Ramos (cell line): ENCODE measurements around the gene MBD2.
"Not testable (repeated sequence)": the region's sequence is repeated elsewhere in the genome, so short reads cannot be mapped to it uniquely, and the experiment has no call there.

Experiments used
- in situ Hi-C: fragments of 300-500 bp; cut with MboI; formaldehyde crosslinking; loops from one replicate; pipeline ENCODE4 v1.14.3; 2022; ENCODE audit warnings: low sequenced_read_pairs; ENCODE audit not compliant: unreplicated experiment

MBD2 gene

DNA sequence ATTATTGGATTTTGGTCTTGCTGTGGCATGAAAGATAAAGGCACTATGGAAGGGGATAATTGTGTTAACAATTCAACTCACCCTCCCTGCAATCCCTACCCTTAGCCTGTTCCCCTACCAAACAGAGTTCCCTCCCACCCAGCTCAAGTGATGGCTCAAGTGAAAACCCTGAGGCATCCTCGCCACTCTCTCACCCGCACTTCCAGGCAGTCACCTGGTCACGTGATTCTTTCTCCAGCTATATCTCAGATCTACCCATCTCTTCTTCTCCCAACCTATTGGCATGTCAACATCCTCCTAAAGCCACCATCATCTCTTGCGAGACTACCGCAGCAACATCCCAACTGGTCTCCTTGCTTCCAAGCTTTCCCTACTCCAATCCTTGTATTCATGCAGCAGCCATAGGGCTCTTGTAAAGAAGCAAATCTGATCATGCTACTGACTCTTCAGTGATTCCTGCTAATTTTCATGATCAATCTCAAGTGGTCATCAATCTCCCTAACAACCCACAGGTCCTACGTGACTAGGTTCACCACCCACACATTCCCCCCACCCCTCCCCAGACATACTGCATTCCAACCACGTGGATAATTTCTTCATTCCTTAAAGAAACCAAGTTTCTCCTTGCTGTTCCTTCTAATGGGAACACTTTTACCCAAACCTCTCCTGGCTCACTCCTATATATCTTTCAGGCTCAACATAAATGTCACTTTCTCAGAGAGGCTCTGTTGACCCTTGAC is 66.7 kb downstream of the MBD2 start:
- in situ Hi-C loops = no loop called here

DNA sequence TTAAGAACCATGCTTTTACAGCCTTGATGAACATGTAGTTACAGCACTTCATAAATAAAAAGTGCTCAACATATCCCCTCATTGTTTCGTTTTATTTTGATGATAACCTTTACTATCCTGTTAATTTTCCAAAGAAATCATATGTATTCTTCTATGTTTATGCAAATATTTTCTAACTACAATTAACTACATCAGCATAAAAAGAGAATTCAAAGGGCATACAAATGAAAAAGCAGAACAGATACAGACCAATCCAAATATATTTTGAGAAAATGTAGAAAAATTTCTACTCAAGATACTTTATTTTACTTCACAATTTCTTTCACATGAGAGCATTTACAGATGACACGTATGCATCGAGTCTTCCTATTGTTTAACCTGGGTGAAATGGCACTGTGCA is 69.1 kb downstream of the MBD2 start:
- in situ Hi-C loops = no loop called here

DNA sequence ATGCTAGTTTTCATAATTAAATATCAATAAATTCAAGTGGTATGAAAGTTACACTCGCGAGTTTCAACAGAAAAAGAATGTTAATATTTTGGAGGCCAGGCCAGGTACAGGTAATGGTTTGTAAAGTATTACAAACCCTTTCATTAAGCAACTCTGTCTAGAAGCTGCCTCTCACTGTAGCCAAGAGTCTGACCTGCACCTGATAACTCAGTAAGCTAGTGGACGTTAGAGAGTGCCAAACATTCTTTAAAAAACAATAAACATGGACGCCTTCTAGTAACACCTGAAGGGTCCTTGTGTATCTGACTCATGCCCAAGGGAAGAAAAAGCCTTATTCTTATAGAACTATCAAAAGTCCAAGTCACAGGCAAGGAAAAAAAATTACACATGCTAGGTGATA is 70.2 kb downstream of the MBD2 start:
- in situ Hi-C loops = no loop called here

DNA sequence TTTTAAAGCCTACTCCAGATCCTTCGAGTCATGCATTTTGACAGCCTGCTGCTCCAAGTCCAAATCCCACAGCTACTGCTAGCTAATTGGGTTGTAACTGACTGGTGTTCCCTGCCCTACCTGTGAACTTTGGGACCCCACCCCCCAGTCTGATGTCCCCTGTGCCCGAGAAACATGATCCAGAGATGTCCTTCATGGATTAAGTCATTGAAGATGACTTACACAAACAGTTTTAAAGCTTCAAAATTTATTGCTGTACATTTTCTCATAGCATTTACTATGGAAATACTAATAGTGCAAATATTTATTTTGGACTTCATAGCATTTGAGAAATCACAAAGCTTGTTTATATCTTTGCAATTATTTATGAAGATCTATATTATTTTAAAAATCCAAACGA is 73.1 kb downstream of the MBD2 start:
- in situ Hi-C loops = no loop called here

DNA sequence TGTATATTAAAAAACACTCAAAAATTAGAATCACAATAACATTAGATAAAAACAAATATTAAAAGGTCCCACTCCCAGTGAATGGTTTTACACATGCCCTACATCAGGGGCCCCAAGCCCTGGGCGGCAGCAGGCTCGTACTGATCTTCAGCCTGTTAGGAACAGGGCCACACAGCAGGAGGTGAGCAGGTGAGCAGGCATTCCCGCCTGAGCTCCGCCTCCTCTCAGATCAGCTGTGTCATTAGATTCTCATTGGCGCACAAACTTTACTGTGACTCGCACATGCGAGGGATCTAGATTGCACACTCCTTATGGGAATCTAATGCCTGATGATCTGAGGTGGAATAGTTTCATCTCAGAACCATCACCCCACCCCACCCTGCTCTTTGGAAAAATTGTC is 74.2 kb downstream of the MBD2 start:
- in situ Hi-C loops = no loop called here

DNA sequence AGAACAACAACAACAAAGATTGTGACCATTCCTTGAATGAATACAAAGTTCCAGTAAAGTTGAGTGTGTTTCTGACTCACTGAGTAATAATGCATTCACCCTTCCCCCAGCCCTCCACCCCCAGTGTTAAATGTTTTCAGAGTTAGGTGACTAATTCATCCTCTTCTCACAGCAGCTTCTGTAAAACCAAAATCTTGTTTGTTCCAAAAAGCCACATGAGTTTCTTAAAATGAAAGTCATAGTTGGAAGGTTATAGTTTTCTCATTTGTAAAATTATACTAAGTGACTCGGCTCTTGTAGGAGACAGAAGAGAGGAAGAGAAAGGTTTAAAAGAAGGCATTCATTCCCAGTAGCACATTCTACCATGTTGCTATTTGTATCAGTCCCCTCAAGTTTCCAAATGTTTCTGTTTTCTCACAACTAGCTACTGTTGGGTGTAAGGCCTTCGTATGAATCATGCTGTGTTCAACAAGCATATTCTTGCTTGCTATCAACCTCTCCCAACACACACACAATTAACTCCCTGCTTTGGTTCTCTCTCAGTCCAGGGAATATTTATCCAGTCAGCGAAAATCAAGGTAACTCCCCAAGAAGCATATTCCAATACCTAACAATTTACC is 75.3 kb downstream of the MBD2 start:
- in situ Hi-C loops = no loop called here

DNA sequence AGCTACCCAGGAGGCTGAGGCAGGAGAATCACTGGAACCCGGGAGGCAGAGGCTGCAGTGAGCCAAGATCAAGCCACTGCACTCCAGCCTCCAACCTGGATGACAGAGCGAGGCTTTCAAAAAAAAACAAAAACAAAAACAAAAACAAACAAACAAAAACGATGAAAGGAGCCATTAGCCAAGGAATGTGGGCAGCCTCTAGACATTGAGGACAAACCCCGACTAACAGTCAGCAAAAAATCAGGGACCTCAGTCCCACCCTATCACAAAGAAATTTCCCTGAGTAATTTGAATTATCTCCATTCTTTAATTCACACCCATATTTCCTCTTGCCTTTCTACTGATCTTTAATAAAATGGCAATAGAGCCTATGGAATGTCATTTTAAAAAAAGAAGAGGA is 75.8 kb downstream of the MBD2 start:
- in situ Hi-C loops = no loop called here

DNA sequence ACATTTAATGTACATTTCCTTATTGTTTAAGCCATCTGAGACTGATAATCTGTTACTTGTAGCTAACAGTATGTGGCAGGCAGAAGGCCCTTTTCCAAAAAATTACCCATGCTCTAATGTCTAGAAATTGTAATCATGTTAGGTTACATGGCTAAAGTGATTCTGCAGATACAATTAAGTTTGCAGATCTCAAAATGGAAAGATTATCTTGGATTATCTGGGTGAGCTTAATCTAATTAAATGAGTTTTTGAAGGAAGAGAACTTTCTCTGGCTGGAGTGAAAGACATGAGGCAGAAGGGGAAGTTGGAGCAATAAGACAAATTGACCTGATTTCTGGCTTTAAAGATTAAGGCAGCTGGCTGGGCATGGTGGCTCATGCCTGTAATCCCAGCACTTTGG is 76.3 kb downstream of the MBD2 start:
- in situ Hi-C loops = no loop called here

DNA sequence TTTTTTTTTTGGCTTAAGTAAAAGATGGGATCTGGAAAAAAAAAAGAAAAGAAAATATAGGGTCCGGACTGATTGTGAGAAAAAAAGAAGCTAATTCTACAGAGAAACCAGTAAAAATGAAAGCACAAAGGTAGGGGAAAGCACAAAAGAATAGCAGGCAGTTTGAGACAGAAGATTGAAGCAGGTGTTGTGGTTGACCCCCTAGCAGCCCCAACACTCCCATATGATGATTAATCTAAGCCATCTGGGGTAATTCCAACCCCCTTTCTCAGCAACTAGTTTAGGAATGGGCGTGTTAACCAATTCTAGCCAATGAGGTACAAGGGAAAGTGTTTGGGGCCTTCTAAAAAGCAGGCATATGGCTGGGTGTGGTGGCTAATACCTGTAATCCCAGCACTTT is 77.0 kb downstream of the MBD2 start:
- in situ Hi-C loops = no loop called here

DNA sequence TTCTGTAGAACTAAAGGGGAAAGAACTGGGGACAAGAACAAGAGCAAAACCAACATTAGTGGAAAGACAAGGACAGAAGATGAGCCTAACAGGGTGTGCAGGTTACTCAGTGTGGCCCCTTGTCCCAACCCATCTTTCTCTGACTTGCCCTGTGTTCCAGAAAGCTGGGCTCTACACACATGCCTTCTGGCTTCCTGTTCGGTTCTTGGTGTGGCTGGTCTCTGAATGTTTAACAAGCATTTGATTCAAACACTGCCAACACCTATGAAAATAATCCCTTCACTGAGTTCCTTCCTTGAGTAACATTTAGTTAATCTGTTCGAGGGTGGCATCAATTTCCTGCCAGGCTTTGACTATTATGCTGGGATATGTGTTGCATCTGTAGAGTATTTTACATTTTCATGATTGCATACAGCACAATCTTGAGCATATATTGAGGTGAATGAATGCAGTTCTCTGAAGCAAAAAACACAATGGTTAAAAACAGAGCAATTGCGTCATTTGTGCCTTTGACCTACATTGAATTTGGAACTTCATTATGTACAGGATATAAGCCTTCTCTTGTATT is 83.3 kb downstream of the MBD2 start:
- in situ Hi-C loops = no loop called here

DNA sequence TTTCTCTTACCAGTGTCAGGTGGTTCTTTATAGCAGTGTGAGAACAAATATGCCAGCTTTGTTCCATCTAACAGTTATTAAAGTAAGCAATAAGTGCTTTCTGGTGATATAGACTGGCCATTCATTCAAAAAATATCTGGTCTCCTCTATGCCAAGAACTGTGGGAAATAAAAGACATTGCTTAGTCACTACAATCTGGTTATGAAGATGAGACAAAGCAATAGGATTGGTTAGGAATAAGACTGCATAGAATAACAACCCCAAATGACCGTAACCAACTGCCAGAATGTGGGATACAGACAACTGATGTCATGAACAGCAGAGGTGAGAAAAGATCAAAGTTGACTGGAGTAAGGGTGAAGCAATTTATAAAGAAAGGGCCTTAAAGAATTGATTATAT is 83.8 kb downstream of the MBD2 start:
- in situ Hi-C loops = no loop called here

DNA sequence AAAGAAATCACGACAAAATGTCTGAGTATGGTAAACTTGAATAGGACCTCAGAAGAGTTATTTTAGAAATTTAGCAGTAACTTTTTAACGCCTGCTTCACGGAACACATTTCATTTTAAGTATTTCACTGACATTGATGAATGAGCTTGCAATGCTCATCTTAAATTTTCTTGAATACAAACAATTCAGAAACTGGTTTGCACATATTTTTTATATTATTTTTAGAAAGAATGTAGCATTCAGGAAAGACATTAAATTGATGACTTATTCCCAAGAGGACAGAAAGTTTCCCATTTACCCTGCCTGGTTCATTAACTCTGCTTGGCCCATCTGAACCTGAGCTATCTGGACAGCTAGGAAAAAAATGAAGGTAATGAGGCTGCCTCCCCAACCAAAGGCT is 89.3 kb downstream of the MBD2 start:
- in situ Hi-C loops = no loop called here

DNA sequence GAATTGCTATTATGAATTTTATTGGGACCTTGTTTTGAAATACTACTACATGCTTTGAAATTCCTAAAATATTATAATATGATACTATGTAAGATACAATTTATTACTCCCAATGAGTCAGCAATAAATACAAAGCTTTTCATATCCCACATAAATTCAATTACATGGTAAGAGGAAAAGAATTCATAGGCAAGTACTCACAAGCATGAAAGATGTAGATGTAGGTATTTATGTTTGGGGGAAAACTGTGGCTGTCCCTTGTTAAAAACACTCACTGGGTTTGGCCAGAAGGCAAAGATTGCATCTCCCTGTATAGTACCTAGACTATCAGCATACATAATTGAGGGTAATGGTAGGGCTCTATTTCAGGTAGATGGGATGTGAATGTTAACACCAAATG is 90.4 kb downstream of the MBD2 start:
- in situ Hi-C loops = no loop called here

DNA sequence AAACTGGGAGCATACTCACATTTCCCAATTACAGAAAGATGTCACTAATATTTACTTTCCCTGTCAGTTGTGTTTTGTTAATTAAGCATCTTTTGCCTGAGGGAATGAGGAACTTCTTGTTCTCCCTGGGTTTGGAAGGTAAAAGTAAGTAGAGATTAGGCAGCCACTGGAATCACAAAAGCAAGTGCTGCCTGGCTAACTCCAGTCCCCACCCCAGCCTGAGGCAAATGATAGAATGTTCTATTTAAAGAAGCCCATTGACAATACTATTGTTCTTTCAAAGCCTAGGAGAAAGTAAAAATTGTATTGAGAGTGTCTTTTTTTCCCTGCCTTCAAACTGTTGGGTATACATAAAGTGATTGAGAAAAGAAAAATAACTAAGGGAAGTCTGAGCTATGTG is 93.8 kb downstream of the MBD2 start:
- in situ Hi-C loops = no loop called here

DNA sequence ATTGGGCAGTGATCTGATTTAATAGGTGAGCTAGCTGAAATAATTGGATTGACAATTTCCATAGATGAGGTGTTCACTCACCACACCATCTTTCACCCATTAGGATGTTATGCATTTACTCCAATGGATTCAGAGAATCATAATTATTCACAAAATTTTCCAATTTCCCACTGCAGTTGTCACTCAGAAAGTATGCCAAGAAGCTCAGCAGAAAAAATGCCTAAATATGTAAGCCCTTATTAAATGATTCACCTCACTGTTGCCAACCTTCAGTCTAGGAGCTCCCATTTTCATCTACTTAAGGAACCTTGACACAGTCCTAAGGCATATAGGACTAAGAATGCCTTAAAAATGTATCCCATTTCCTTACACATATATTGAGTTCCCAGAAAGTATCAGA is 94.3 kb downstream of the MBD2 start:
- in situ Hi-C loops = no loop called here

DNA sequence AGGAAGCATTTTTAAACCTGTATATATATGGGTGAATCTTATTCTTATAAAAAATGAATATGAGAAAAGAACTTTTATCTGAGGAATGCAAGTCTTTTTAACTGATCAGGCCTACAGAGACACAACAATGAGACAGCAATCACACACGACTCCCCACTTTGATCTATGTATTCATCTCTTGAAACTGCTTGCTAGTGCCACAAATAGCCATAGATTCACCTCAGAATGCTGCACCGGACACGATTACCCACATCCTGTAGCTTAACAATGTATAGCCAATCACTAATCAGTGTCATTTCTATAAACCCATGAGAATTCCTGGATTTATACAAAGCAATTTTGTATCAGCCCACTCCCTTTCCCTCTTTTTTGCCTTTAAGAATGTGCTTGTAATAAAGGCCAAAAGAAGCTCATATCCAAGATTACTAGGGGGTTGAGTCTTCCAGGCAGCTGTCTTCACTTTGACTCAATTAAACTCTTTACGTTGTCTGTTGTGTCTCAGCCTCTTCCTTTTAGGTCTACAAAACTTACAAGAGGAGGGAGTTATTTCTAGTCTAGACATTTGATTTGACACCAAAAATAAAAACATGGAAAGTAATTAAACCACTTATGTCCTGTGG is 94.9 kb downstream of the MBD2 start:
- in situ Hi-C loops = no loop called here

DNA sequence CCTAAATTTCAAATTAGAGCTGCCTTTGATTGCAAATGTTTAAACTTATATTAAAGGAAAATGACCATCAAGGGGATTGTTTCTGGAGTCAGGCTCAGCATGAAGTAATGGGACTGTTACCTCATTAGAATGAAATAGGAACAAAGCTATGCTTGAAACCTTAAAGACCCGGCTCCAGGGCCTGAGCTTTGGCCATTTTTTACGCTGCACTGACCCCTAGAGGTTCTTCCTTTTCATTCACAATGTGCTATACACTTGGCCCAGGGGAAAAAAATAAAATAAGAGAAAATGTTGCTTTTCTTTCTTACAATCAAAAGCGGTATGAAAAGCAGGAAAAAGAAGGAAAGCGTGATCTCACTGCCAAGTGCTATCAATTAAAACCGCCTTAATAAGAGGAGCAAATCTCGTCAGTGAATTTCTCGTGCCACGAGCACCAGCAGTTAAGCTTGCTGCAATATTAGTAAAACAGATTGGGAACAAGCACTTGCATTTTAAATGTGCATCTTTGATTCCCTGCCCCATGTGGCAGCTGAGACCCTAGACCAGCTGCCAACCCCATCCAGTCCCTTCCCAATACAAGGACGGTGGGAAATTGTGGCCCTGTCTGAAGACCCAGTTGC is 96.6 kb downstream of the MBD2 start:
- in situ Hi-C loops = no loop called here

DNA sequence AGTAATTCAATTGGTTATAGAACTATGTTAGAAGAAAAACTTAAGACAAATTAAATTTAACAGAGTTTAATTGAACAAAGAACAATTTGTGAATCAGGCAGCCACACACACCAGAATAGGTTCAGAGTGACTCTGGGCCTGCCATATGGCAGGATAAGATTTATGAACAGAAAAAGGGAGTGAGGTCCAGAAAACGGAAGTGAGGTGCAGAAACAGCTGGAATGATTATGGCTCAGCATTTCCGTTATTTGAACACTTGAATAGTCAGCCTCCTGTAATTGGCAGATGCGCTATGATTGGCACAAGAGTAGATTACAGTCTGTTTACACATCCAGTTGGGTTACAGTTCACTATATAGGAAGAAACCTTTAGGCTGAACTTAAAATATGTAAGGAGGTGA is 99.0 kb downstream of the MBD2 start:
- in situ Hi-C loops = no loop called here

DNA sequence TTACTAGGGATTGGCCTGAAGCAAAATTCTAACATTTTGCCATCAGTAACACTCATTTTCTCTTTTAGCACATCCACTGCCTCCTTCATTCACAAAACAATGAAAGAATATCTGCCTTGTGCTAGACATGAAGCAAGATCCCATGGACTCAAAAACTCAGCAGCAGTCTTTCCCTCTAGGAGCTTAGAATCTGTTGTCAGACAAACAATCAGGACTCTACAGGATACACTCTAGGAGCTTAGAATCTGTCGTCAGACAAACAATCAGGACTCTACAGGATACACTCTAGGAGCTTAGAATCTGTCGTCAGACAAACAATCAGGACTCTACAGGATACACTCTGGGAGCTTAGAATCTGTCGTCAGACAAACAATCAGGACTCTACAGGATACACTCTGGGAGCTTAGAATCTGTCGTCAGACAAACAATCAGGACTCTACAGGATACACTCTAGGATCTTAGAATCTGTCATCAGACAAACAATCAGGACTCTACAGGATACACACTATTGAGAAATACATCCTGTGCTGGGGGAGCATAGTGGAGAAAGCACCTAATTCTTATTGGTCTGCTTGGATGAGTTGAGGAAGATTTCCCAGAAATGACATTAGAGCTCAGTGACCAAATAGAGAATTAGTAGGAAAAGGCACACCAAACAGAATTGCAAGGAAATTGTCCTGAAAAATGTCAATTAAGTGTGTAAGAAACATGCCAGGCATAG is 100.6 kb downstream of the MBD2 start:
- in situ Hi-C loops = not testable (repeated sequence)

DNA sequence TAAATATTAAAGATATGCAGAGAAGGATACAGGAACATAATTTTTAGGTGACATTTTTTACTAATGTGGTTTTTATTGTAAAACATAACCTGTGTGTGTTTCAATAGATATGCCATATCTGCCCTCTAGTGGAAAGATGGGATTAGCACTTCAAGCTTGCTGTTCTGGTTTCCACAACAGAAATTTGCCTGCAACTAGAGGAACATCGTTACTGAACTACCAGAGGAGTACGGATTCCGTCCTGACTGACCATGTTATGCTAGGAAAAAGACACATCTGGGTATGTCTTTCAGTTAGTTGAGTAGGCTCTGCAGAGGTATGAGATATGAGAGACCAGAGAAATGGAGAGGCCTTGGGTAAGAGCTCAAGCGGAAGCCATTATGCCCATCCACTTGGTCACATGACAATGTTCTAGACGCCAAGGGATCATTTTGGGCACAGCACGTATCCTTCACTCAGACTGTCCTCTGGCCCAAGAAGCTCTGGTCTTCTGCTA is 104.9 kb downstream of the MBD2 start:
- in situ Hi-C loops = loop anchor here (10.0 kb wide), 1 partner anchor 555 kb away; no protein-coding TSS in a partner anchor
